ENCODE results near the gene ECHDC3.

GRCh38 chr10:11714750-11715365 is 27.3 kb upstream of the ECHDC3 start:
- TF ChIP-seq, protein P1, sequence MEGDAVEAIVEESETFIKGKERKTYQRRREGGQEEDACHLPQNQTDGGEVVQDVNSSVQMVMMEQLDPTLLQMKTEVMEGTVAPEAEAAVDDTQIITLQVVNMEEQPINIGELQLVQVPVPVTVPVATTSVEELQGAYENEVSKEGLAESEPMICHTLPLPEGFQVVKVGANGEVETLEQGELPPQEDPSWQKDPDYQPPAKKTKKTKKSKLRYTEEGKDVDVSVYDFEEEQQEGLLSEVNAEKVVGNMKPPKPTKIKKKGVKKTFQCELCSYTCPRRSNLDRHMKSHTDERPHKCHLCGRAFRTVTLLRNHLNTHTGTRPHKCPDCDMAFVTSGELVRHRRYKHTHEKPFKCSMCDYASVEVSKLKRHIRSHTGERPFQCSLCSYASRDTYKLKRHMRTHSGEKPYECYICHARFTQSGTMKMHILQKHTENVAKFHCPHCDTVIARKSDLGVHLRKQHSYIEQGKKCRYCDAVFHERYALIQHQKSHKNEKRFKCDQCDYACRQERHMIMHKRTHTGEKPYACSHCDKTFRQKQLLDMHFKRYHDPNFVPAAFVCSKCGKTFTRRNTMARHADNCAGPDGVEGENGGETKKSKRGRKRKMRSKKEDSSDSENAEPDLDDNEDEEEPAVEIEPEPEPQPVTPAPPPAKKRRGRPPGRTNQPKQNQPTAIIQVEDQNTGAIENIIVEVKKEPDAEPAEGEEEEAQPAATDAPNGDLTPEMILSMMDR (IDR thresholded peaks at IDR 0.05): no peak
- no peak for TF ChIP-seq POLR2A (IDR thresholded peaks at IDR 0.05)
